HG02938 (cell line): Measurements from ENCODE around the gene CRYGN.
A peak's percentile ranks its signal among the peaks of the same experiment; 100 is the strongest.

Experiments used
- ATAC-seq: cut with Tn5 transposase; IDR thresholded peaks from one replicate; pipeline ENCODE4 v1.9.1; 2021; ENCODE audit warnings: mild to moderate bottlenecking, moderate library complexity; ENCODE audit not compliant: unreplicated experiment

Gene CRYGN

GRCh38 chr7:151408839-151409666 is 30.9 kb downstream of the CRYGN start:
- ATAC-seq = peak; percentile 68

- ATAC-seq = no peak
Measured at GRCh38 chr7:151408498-151408838, 31.5 kb downstream of the CRYGN start.

- no peak for ATAC-seq
Measured at GRCh38 chr7:151406886-151407583, 32.9 kb downstream of the CRYGN start.

GRCh38 chr7:151406051-151406875 is 33.7 kb downstream of the CRYGN start:
- ATAC-seq = no peak

GRCh38 chr7:151405588-151405987 is 34.4 kb downstream of the CRYGN start:
- no peak for ATAC-seq

GRCh38 chr7:151405056-151405455 is 34.9 kb downstream of the CRYGN start:
- ATAC-seq = no peak

GRCh38 chr7:151404216-151405011 is 35.5 kb downstream of the CRYGN start:
- no peak for ATAC-seq

GRCh38 chr7:151403764-151404163 is 36.2 kb downstream of the CRYGN start:
- ATAC-seq = no peak

- ATAC-seq = no peak
Measured at GRCh38 chr7:151402029-151402835, 37.7 kb downstream of the CRYGN start.

GRCh38 chr7:151400626-151401315 is 39.2 kb downstream of the CRYGN start:
- peak; percentile 88 for ATAC-seq

- ATAC-seq = no peak
Measured at GRCh38 chr7:151399906-151400305, 40.0 kb downstream of the CRYGN start.

- ATAC-seq = no peak
Measured at GRCh38 chr7:151399305-151399601, 40.7 kb downstream of the CRYGN start.

GRCh38 chr7:151398446-151399304 is 41.3 kb downstream of the CRYGN start:
- ATAC-seq = no peak

GRCh38 chr7:151397026-151397425 is 42.9 kb downstream of the CRYGN start:
- no peak for ATAC-seq

GRCh38 chr7:151396328-151396970 is 43.5 kb downstream of the CRYGN start:
- no peak for ATAC-seq

- no peak for ATAC-seq
Measured at GRCh38 chr7:151395036-151395367, 44.9 kb downstream of the CRYGN start.

- ATAC-seq = no peak
Measured at GRCh38 chr7:151394076-151395035, 45.6 kb downstream of the CRYGN start.
